ENCODE measurements around the gene MIB1.

DNA sequence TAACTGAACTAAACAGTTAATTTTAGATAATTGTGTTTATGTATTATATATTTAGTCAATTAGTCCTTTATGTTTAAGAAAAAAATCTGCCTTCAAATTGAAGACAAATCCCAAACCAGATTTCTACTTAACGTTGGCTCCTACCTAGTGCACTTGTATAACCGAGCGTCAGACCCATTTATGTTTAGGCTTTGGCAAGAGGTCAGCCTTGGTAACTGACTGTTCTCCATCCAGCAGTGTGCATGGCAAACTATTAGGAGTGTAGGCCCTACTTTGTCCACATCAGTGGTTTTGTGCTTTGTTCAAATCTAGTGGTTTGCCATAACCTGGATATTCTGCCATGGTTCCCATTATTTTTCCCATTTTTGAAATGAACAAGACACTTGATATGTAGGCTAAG lies 114.8 kb downstream of the MIB1 start:
- TF ChIP-seq, protein P1, sequence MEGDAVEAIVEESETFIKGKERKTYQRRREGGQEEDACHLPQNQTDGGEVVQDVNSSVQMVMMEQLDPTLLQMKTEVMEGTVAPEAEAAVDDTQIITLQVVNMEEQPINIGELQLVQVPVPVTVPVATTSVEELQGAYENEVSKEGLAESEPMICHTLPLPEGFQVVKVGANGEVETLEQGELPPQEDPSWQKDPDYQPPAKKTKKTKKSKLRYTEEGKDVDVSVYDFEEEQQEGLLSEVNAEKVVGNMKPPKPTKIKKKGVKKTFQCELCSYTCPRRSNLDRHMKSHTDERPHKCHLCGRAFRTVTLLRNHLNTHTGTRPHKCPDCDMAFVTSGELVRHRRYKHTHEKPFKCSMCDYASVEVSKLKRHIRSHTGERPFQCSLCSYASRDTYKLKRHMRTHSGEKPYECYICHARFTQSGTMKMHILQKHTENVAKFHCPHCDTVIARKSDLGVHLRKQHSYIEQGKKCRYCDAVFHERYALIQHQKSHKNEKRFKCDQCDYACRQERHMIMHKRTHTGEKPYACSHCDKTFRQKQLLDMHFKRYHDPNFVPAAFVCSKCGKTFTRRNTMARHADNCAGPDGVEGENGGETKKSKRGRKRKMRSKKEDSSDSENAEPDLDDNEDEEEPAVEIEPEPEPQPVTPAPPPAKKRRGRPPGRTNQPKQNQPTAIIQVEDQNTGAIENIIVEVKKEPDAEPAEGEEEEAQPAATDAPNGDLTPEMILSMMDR (IDR thresholded peaks at IDR 0.05): no peak
- TF ChIP-seq TCF7L2 (IDR thresholded peaks at IDR 0.05; ENCODE audit: low read depth, low read length) (no peak), REST (IDR thresholded peaks at IDR 0.05; ENCODE audit: insufficient read depth in 1 of 2, low read depth in 2 of 2, low read length in 1 of 2) (no peak)
